Measurements from ENCODE around the gene AADACL4.
"Not testable (repeated sequence)": the region's sequence is repeated elsewhere in the genome, so short reads cannot be mapped to it uniquely, and the experiment has no call there.

The AADACL4 gene

DNA sequence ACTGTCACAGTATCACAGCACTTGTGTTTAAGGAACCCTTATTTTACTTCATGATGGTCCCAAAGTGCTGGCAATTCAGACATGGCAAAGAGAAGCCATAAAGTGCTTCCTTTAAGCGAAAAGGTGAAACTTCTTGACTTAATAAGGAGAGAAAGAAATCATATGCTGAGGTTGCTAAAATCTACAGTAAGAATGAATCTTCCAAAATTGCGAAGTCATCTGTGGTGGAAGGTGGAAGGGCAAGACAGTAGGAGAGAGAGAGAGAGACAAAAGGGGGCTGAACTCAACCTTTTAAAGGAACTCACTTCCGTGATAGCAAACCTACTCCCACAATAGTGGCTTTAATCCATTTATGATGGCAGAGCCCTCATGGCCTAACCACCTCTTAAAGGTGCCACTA is 52.8 kb downstream of the AADACL4 start:
- intact Hi-C loops (cut with DNase I) = no loop called here
- DNase-seq = no peak

DNA sequence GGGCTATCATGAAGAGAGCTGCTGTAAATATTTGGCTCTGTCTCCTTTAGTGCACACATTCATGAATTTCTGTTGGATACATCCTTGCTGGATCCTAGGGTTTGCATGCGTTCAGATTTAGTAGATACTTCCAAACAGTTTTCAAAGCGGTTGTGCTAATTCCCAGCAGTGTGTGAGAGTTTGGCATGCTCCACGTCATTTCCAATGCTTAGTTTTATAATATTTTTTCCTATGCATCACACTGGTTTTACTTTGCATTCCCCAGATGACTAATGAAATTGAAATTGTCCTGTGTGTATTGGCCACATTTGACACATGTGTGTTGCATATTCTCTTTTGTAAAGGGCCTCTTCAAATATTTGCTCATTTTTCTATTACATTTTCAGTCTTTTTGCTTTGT is 53.5 kb downstream of the AADACL4 start:
- no peak for DNase-seq
- intact Hi-C loops (cut with DNase I) = no loop called here

DNA sequence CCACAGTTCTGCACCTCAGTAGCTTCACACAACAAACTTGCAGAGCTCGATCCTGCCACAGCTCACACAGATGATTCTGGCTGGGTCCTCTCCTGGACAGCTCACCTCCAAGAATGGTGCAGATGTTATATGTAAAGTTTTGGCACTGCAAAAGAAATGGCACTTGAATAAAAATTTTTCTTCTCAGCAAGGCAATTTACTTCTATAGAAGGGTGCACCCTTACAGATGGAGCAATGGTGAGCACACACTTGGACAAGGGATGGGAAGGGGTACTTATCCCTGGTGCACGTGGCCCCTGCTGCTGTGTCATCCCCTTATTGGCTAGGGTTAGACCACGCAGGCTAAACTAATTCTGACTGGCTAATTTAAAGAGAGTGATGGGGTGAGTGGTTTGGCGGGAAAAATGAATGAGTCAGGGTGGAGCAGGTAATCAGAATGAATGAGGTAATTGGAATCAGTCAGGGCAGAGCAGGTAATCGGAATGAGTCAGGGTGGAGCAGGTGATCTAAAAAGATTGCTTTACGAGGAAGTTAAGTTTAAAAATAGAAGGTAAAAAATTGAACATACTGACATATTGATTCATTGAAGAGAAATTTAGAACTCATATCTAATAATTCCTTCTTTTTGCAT is 60.1 kb downstream of the AADACL4 start:
- no peak for DNase-seq
- intact Hi-C loops (cut with DNase I) = no loop called here

DNA sequence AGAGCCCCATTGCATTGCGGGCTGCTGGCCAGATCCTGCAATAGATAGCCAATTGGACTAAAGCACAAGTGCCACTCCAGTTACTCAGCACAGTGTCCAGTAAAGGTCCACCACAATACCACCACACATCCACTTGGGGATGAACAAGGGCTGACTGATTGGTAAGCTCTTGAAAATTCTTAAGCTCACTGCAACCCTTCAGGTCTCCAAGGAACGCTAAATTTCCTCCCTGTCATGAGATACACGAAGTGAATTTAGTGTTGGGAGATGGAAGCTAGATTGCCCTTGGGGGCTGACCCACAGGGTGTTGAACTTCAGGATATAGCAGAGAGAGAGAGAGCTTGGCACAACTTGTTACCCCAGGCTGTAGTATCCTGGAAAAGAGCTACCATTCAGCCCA is 62.2 kb downstream of the AADACL4 start:
- intact Hi-C loops (cut with DNase I) = no loop called here
- DNase-seq = no peak

DNA sequence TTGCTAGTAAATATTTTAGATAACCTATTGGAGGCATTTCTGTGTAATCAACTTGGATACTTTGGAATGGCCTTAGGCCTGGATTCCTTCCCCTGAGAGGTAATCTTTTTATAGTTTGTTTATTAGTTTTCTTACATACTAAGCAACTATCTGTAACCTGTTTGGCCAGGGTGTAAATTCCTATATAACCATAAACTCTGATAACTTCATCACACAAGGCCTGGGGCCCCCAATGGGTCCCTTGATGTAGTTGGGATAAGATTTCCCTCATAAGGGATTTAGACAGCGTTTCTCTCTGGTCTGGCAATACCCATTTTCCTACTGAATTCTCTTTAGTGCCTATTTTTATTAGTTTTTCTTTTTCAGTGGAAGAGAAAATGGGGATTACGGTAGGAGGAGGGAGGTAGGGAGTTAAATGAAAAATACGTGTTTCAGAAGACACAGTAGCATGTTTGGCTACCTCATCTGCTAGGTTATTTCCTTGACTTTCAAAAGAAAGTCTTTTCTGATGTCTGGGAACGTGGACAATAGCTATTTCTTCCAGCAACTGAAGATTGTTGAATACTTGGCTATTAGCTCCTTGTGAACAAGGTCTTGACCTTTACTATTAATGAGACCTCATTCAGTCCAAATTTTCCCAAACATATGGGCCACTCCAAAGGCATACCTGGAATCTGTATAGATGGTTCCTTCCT is 64.7 kb downstream of the AADACL4 start:
- no peak for DNase-seq
- intact Hi-C loops (cut with DNase I) = no loop called here

DNA sequence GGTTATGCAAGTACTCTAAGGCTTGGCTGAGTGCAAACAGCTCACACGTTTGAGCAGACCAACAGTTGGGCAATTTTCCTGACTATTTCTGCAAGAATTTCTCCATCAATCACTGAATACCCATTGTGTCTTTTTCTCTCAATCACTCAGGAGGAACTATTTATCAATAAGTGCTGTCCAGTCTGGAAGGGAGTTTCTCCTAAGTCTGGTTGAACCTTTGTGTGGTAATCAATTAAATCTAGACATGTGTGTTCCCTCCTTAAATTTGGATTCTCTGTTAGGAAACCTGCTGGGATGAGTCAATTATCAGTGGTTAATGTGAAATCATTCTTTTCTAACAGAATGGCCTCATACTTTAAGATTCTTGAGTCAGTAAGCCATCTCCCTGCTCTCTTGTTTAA is 65.2 kb downstream of the AADACL4 start:
- no peak for DNase-seq
- intact Hi-C loops (cut with DNase I) = no loop called here

DNA sequence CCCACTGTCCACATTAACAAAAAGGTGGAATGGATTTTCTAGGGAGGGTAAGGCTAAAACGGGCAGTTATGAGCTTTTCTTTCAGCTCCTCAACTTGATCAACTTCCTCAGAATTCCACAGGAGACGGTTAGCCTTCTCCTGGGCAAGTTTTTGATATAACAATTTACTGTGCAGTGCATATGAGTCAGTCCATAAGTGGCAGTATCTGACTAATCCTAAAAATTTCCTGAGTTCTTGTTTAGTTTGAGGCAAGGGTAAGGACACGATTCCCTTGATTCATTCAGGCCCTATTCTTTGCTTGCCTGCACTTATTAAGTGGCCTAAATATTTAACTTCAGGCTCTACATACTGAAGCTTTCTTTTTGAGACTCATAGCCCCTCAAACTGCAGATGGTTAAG is 65.8 kb downstream of the AADACL4 start:
- no peak for DNase-seq
- intact Hi-C loops (cut with DNase I) = no loop called here

DNA sequence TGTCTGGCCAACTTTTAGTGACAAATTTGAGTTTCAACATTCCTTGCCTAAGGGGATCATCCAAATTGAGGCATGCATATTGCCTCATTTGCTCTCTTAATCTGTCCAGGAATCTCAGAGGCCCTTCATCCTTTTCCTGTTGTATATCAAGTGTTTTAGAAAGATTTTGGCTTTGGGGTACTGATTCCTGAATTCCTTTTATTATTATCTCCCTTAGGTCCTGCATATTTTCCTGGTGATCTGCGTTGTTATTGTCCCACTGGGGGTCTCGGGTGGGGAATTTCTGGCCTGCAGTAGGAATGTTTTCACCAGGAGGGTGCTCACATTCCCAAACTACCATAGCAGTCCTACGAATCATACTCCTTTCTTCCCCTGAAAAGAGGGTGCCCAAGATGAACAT is 67.7 kb downstream of the AADACL4 start:
- DNase-seq = no peak
- intact Hi-C loops (cut with DNase I) = no loop called here

DNA sequence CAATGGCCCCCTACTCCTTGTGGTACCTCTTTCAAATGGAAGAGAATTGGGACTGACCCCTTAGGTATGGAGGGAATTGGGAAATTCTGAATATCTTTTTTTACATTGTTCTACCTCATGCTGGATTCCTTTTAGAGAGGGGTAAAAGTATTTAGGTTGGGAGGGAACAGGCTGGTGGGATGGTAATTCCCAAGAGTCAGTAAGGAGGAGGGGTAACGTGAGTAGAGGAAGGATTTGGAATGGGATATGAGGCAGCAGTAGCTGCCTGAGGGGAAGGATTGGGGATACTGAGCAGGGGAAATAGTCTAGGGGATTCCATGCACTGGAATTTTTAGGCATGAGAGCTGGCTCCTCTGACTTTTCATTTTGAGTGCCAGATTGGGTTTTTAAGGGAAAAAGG is 68.2 kb downstream of the AADACL4 start:
- no peak for DNase-seq
- intact Hi-C loops (cut with DNase I) = no loop called here

DNA sequence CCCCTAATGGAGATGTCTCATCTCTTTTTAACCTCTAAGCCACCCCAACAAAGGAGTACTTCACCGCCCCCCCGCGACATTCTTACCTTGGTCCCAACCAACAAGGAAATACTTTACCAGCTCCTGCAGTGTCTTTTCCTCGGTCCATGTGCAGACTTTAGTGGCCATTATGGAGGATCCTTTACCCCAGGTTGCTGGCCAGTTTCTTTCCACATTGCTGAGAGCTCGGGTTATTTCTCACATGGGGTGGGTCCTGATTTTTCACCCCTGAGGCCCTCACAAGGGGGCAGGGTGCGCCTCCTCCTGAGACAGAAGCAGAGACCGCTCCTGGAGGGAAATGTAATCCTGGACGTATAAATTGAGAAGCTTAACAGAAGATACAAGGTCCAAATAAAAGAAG is 69.0 kb downstream of the AADACL4 start:
- DNase-seq = no peak
- intact Hi-C loops (cut with DNase I) = no loop called here

DNA sequence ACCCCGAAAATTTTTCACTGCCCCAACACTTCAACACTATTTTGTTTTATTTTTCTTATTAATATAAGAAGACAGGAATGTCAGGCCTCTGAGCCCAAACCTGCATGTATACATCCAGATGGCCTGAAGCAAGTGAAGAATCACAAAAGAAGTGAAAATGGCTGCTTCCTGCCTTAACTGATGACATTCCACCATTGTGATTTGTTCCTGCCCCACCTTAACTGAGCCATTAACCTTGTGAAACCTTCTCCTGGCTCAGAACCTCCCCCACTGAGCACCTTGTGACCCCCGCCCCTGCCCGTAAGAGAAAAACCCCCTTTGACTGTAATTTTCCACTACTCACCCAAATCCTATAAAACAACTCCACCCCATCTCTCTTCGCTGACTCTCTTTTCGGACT is 69.8 kb downstream of the AADACL4 start:
- intact Hi-C loops (cut with DNase I); DNase-seq: not testable (repeated sequence)

DNA sequence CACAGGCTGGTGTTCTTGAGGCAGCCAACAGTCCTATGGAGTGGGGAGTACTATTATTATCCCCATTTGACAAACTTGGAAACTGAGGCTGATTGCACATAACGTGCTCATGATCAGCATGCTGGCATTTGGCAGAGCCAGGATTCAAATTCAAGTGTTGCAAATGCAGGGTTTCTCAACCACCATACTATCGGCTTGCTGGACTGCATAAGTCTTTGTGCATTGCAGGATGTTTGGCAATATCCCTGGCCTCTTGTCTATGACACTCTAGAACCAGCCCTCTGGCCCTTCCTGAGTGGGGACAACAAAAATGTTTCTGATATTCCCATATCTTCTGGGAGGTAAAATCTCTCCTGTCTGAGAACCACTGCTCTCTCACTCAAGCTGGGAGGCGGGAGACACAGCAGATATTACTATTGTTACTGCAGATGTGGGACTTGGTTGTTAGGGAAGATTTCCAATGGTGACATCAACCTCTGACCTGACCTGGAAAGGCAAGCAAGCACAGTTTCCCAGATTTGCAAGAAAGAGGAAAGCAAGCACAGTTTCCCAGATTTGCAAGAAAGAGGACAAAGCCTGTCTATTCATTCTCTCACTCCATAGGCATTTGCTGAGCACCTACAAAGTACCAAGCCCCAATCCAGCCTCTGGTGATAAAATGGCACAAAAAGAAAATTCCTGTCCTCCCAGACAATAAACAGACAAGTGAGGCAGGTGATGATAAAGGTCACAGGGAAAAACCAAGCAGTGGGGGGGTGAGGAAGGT is 71.0 kb downstream of the AADACL4 start:
- DNase-seq = no peak
- intact Hi-C loops (cut with DNase I) = no loop called here

DNA sequence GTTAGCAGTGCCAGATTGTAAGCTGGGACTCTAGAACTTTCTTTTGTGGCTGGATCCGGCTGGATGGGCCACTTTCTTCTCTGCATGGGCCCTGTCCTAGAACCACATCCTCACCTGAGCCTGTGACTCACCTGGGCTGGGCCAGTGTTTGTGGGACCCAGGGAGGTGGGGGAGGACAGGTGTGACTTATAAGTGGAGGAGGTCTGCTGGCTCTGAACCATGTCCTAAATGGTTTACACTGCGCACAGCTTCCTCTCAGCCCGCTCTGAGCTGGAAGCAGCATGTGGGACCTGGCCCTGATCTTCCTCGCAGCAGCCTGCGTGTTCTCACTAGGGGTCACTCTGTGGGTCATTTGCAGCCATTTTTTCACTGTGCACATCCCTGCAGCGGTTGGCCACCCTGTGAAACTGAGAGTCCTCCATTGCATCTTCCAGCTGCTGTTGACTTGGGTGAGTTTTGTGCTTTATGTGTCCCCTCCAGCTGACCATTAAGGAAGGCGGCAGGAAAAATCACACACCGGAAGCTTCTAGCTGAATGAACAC is 72.1 kb downstream of the AADACL4 start, which contains the start of gene AADACL3:
TSS of gene AADACL3 (plus strand) at position 215 of the 542 bp plus-strand sequence. CDS start at position 282, 67 bp downstream.
- DNase-seq = no peak

More for the DNA sequence above, 72.1 kb downstream of the AADACL4 start, which contains the start of gene AADACL3:
- intact Hi-C loops (cut with DNase I) = no loop called here
